H1 (cell line): Measurements from ENCODE around the gene SNX24. TPM values are rescaled to one million over a fixed set of nuclear protein-coding genes. Genes with fewer than 3 reads are reported as not detected.

Source experiments
- CTCF ChIA-PET: fragments of 300-600 bp; sonication (Branson Sonifier 250); formaldehyde crosslinking; loops from one replicate; lab custom pipeline; 2021; ENCODE audit not compliant: partially characterized antibody; lab: Charles Lee
- POLR2A ChIA-PET: fragments of 300-600 bp; sonication (Branson Sonifier 250); formaldehyde crosslinking; loops from one replicate; lab custom pipeline; 2021; ENCODE audit warnings: inconsistent platforms; ENCODE audit not compliant: partially characterized antibody; lab: Charles Lee
- DNase-seq, 2 experiments: peaks; one replicate each; pipeline versions ENCODE4 v3.0.0 to v3.0.0-alpha.2; 2010 to 2022; ENCODE audit warnings: low spot score in 2 of 2, low read depth in 1 of 2, mixed read lengths in 1 of 2
- FAIRE-seq: peaks from 2 replicates; lab custom pipeline; 2011; peaks lifted over from hg19 to GRCh38; lab: Jason Lieb, UNC
- H2AFZ ChIP-seq: 2 replicates; pipeline ENCODE4 v1.8.1; 2012; ENCODE audit warnings: low read length, inconsistent platforms
- H2AK5ac ChIP-seq: 2 replicates; pipeline ENCODE4 v1.6.1; 2013; ENCODE audit warnings: low read depth, low read length
- H2BK120ac ChIP-seq: replicated peaks from 2 replicates; pipeline ENCODE3; 2013; ENCODE audit warnings: low read depth, low read length, inconsistent platforms
- H2BK12ac ChIP-seq: 2 replicates; pipeline ENCODE4 v1.6.1; 2013; ENCODE audit warnings: low read depth, low read length
- H2BK15ac ChIP-seq: 2 replicates; pipeline ENCODE4 v1.6.1; 2013; ENCODE audit warnings: low read length
- H2BK20ac ChIP-seq: 2 replicates; pipeline ENCODE4 v1.6.1; 2013; ENCODE audit warnings: low read length
- H2BK5ac ChIP-seq: 2 replicates; pipeline ENCODE4 v1.6.1; 2013; ENCODE audit warnings: low read depth, low read length
- H3K14ac ChIP-seq: 2 replicates; pipeline ENCODE4 v1.6.1; 2013; ENCODE audit warnings: inconsistent platforms; ENCODE audit not compliant: insufficient read length
- H3K18ac ChIP-seq: 2 replicates; pipeline ENCODE4 v1.6.1; 2013; ENCODE audit warnings: low read length; ENCODE audit errors: extremely low read depth
- H3K23ac ChIP-seq: 2 replicates; pipeline ENCODE4 v1.6.1; 2013; ENCODE audit warnings: inconsistent platforms; ENCODE audit not compliant: insufficient read length
- H3K23me2 ChIP-seq: 2 replicates; pipeline ENCODE4 v1.6.1; 2013; ENCODE audit warnings: low read depth, low read length
- H3K27ac ChIP-seq: 2 replicates; pipeline ENCODE4 v1.6.1; 2011; ENCODE audit warnings: low read depth, low read length, inconsistent platforms
- H3K27me3 ChIP-seq, 4 experiments: replicated peaks in 1 of 4; 1 replicate in 1 of 4; 2 replicates in 3 of 4; pipeline versions ENCODE4 v1.6.1 to v1.8.1; 2011 to 2013; ENCODE audit warnings: low read length in 3 of 4, mild to moderate bottlenecking in 3 of 4, inconsistent platforms in 2 of 4, mixed read lengths in 2 of 4, moderate library complexity in 1 of 4; ENCODE audit not compliant: control insufficient read depth in 3 of 4, insufficient read depth in 3 of 4; ENCODE audit errors: extremely low read depth in 1 of 4
- H3K36me3 ChIP-seq, 4 experiments: 2 replicates each; pipeline versions ENCODE4 v1.6.1 to v1.8.1; 2011 to 2013; ENCODE audit warnings: mild to moderate bottlenecking in 4 of 4, low read length in 3 of 4, moderate library complexity in 2 of 4, control low read depth in 1 of 4, inconsistent platforms in 1 of 4; ENCODE audit not compliant: insufficient read depth in 4 of 4, control insufficient read depth in 2 of 4
- H3K4ac ChIP-seq: replicated peaks from 2 replicates; pipeline ENCODE3; 2013; ENCODE audit warnings: low read length, low read depth, mixed read lengths, inconsistent platforms; ENCODE audit not compliant: insufficient read length
- H3K4me1 ChIP-seq, 4 experiments: replicated peaks in 1 of 4; 1 replicate in 1 of 4; 2 replicates in 3 of 4; pipeline versions ENCODE4 v1.6.1 to v1.8.1; 2011 to 2013; ENCODE audit warnings: low read length in 3 of 4, inconsistent platforms in 2 of 4, mixed read lengths in 1 of 4; ENCODE audit not compliant: insufficient read depth in 4 of 4, control insufficient read depth in 3 of 4
- H3K4me2 ChIP-seq, 2 experiments: 2 replicates each; pipeline versions ENCODE4 v1.6.1 to v1.8.1; 2011 to 2013; ENCODE audit warnings: low read depth in 2 of 2, low read length in 2 of 2, control low read depth in 1 of 2, inconsistent platforms in 1 of 2, mild to moderate bottlenecking in 1 of 2; ENCODE audit not compliant: insufficient read depth in 1 of 2
- H3K4me3 ChIP-seq, 4 experiments: fragments of 200-600, 300-600 bp in 1 of 4; sonication (generic), shearing (Covaris generic), sonication (Bioruptor Twin) in 1 of 4; 2 replicates each; pipeline versions ENCODE4 v1.5.1 to v1.8.1; 2011 to 2016; ENCODE audit warnings: low read length in 4 of 4, low read depth in 3 of 4, control low read depth in 2 of 4, inconsistent platforms in 2 of 4, mild to moderate bottlenecking in 2 of 4, mixed read lengths in 1 of 4, moderate library complexity in 1 of 4; ENCODE audit not compliant: insufficient read depth in 2 of 4; ENCODE audit errors: extremely low read depth in 1 of 4
- H3K56ac ChIP-seq: replicated peaks from 2 replicates; pipeline ENCODE3; 2013; ENCODE audit warnings: low read depth, mild to moderate bottlenecking, mixed read lengths, low read length, inconsistent platforms; ENCODE audit not compliant: insufficient read length
- H3K79me1 ChIP-seq: 2 replicates; pipeline ENCODE4 v1.6.1; 2013; ENCODE audit warnings: low read depth, low read length, control low read depth
- H3K79me2 ChIP-seq, 2 experiments: 2 replicates each; pipeline versions ENCODE4 v1.6.1 to v1.8.1; 2012 to 2013; ENCODE audit warnings: low read length in 2 of 2, mild to moderate bottlenecking in 2 of 2, inconsistent platforms in 1 of 2; ENCODE audit not compliant: insufficient read depth in 2 of 2, control insufficient read depth in 1 of 2
- H3K9ac ChIP-seq, 4 experiments: replicated peaks in 1 of 4; 1 replicate in 1 of 4; 2 replicates in 3 of 4; pipeline versions ENCODE4 v1.6.1 to v1.8.1; 2011 to 2013; ENCODE audit warnings: low read depth in 3 of 4, low read length in 3 of 4, control low read depth in 2 of 4, mild to moderate bottlenecking in 2 of 4, moderate library complexity in 2 of 4, inconsistent platforms in 1 of 4; ENCODE audit errors: extremely low read depth in 1 of 4
- H3K9me3 ChIP-seq, 2 experiments: 2 replicates each; pipeline versions ENCODE4 v1.6.1 to v1.8.1; 2012 to 2013; ENCODE audit warnings: mild to moderate bottlenecking in 2 of 2, moderate library complexity in 2 of 2, control low read depth in 1 of 2, inconsistent platforms in 1 of 2, low read depth in 1 of 2, low read length in 1 of 2, mixed read lengths in 1 of 2; ENCODE audit not compliant: insufficient read depth in 2 of 2
- H4K20me1 ChIP-seq, 2 experiments: replicated peaks in 1 of 2; 2 replicates each; pipeline versions ENCODE3 to v1.8.1; 2011 to 2013; ENCODE audit warnings: inconsistent platforms in 2 of 2, low read length in 2 of 2, mild to moderate bottlenecking in 1 of 2; ENCODE audit not compliant: insufficient read depth in 2 of 2, control insufficient read depth in 1 of 2
- H4K5ac ChIP-seq: 2 replicates; pipeline ENCODE4 v1.6.1; 2013; ENCODE audit warnings: low read length, low read depth, mixed read lengths, inconsistent platforms; ENCODE audit not compliant: insufficient read length
- H4K8ac ChIP-seq: 2 replicates; pipeline ENCODE4 v1.8.0; 2013; ENCODE audit warnings: mild to moderate bottlenecking, moderate library complexity, low read length, inconsistent platforms; ENCODE audit not compliant: insufficient read depth; ENCODE audit errors: extremely low read depth
- H4K91ac ChIP-seq: replicated peaks from 2 replicates; pipeline ENCODE3; 2013; ENCODE audit warnings: low read length, mixed read lengths, inconsistent platforms; ENCODE audit not compliant: insufficient read length
- CREB1 ChIP-seq: IDR thresholded peaks from 2 replicates; pipeline ENCODE4 v1.6.1; 2012; ENCODE audit warnings: inconsistent platforms
- E2F6 ChIP-seq: IDR thresholded peaks from 2 replicates; pipeline ENCODE4 v1.6.1; 2012; ENCODE audit warnings: inconsistent platforms
- EZH2 ChIP-seq: fragments of 200-600 bp; sonication (generic); IDR thresholded peaks from 2 replicates; pipeline ENCODE4 v1.7.1; 2012; ENCODE audit warnings: low read depth, mild to moderate bottlenecking, moderate library complexity, low read length, inconsistent platforms; ENCODE audit not compliant: severe bottlenecking
- GABPA ChIP-seq: IDR thresholded peaks from 2 replicates; pipeline ENCODE4 v1.6.1; 2011; ENCODE audit warnings: mild to moderate bottlenecking, low read length, moderate library complexity, borderline replicate concordance; ENCODE audit not compliant: insufficient read depth
- HDAC2 ChIP-seq, 2 experiments: fragments of 300-600 bp in 1 of 2; sonication (generic) in 1 of 2; IDR thresholded peaks; 2 replicates each; pipeline ENCODE4 v1.6.1; 2011 to 2012; ENCODE audit warnings: low read depth in 2 of 2, low read length in 2 of 2, mild to moderate bottlenecking in 2 of 2, moderate library complexity in 2 of 2, borderline replicate concordance in 1 of 2, inconsistent platforms in 1 of 2
- NANOG ChIP-seq: IDR thresholded peaks from 2 replicates; pipeline ENCODE4 v1.6.1; 2011; ENCODE audit warnings: low read length, low read depth, mild to moderate bottlenecking, inconsistent platforms; ENCODE audit not compliant: insufficient read depth, poor library complexity, severe bottlenecking
- PHF8 ChIP-seq: fragments of 200-600 bp; sonication (generic); conservative IDR thresholded peaks from 2 replicates; pipeline ENCODE4 v1.7.1; 2012; ENCODE audit warnings: low read depth, mild to moderate bottlenecking, inconsistent platforms, low read length, moderate library complexity
- POLR2A ChIP-seq, 2 experiments: IDR thresholded peaks; 1 replicate in 1 of 2; 2 replicates in 1 of 2; pipeline ENCODE4 v1.6.1; 2011; ENCODE audit warnings: low read depth in 2 of 2, low read length in 2 of 2, mild to moderate bottlenecking in 2 of 2; ENCODE audit errors: control extremely low read depth in 1 of 2
- POLR2AphosphoS5 ChIP-seq: IDR thresholded peaks from 2 replicates; pipeline ENCODE4 v1.6.1; 2011; ENCODE audit warnings: low read depth, low read length
- RFX5 ChIP-seq: IDR thresholded peaks from 2 replicates; pipeline ENCODE4 v1.6.1; 2011; ENCODE audit warnings: low read depth, low read length, improper control_type of control experiment, borderline replicate concordance
- RXRA ChIP-seq: IDR thresholded peaks from 2 replicates; pipeline ENCODE4 v1.6.1; 2011; ENCODE audit warnings: low read depth, mild to moderate bottlenecking, low read length, moderate library complexity; ENCODE audit not compliant: insufficient read depth
- SAP30 ChIP-seq: fragments of 300-600 bp; sonication (generic); IDR thresholded peaks from 2 replicates; pipeline ENCODE4 v1.7.1; 2012; ENCODE audit warnings: low read length, moderate library complexity, mild to moderate bottlenecking, inconsistent platforms; ENCODE audit not compliant: insufficient read depth, insufficient replicate concordance
- polyA plus RNA-seq, 7 experiments: library from polyadenylated mRNA; depleted of rRNA in 3 of 7; stranded (reverse) in 5 of 7; unstranded in 2 of 7; fragments of >200 nt in 5 of 7; fragments of 200-250 nt in 2 of 7; gene quantifications; 1 replicate in 5 of 7; 2 replicates in 1 of 7; 4 replicates in 1 of 7; pipeline versions ENCODE4 v1.2.1 to v1.2.3, GENCODE V29; 2011 to 2013; ENCODE audit warnings: missing spikeins in 2 of 7, mixed read lengths in 2 of 7
- total RNA-seq: library from RNA; stranded (reverse); fragmentation: NEBNext Ultra II Directional; extraction: Animal tissue kit (Norgen Biotek cat#: 25700); gene quantifications from 2 replicates; pipeline ENCODE4 v1.2.1, GENCODE V29; 2021
- TF ChIP-seq, protein P1 (sequence below): IDR thresholded peaks from 2 replicates; pipeline ENCODE4 v1.6.1; 2011; ENCODE audit warnings: low read length, improper control_type of control experiment

The SNX24 gene
- total and polyA plus RNA-seq, 2 of the 8 experiments (the other 6 are each of a cell fraction or from before 2014, with no cell fraction given) = 7.3 to 14.3 TPM

DNA sequence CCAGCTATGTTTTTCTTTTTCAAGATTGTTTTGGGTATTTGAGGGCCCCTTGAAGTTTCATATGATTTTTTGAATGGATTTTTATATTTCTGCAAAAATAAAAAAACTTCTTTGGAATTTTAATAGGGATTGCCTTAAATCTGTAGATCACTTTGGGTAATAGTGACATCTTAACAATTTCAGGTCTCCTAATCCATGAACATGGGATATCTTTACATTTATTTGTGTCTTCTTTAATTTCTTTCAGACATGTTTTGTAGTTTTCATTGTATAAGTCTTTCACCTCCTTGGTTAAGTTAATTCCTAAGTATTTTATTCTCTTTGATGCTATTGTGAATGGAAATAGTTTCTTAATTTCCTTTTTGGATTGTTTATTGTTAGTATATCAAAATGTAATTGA, 112.0 kb downstream of the SNX24 start:
- no peak overlapping the region for H2BK120ac ChIP-seq
- ChIA-PET CTCF (interaction anchor here (0.7 kb wide), 1 partner anchor 127 kb away, joined by 3 read pairs; no protein-coding TSS in a partner anchor), POLR2A (no interaction called here)
- H2AFZ ChIP-seq = no peak overlapping the region
- H3K14ac ChIP-seq = no peak overlapping the region
- H3K9me3 ChIP-seq = 0 out of 4 replicates have a peak, but pooled peaks cover 0 to 2% of the 10 kb centered on the region in 2 experiments
- no peak for FAIRE-seq
- no peak overlapping the region for H3K9ac ChIP-seq
- H3K4me2 ChIP-seq = no peak overlapping the region
- no peak overlapping the region for H3K23ac ChIP-seq
- no peak overlapping the region for H3K4ac ChIP-seq
- no peaks in the 10 kb centered on the region for H3K23me2 ChIP-seq
- no peak overlapping the region for H3K18ac ChIP-seq
- H3K27ac ChIP-seq = no peak overlapping the region
- no peak overlapping the region for H2BK15ac ChIP-seq
- no peak for DNase-seq
- peaks cover 0 to 2% (median 0%) of the 10 kb centered on the region in 4 experiments; a peak in 1 of 7 replicates for H3K4me1 ChIP-seq
- H2BK12ac ChIP-seq = no peak overlapping the region
- H3K27me3 ChIP-seq = peaks cover 0 to 1% (median 0%) of the 10 kb centered on the region in 4 experiments; a peak in 1 of 7 replicates
- no peak overlapping the region for H3K4me3 ChIP-seq
- no peaks in the 10 kb centered on the region for H3K79me1 ChIP-seq
- no peak overlapping the region for H2AK5ac ChIP-seq
- H4K8ac ChIP-seq = no peak overlapping the region
- no peaks in the 10 kb centered on the region; a peak in 1 of 8 replicates for H3K36me3 ChIP-seq
- H2BK20ac ChIP-seq = no peak overlapping the region
- TF ChIP-seq EZH2 (no peak), PHF8 (no peak), CREB1 (no peak), RXRA (no peak), NANOG (no peak), HDAC2 (IDR thresholded peaks at IDR 0.05; ENCODE audit: borderline replicate concordance in 1 of 2, low read depth in 2 of 2, low read length in 2 of 2) (no peak), POLR2A (IDR thresholded peaks at IDR 0.05; ENCODE audit: control extremely low read depth in 1 of 2, low read depth in 2 of 2, low read length in 2 of 2) (no peak), E2F6 (no peak), GABPA (no peak), RFX5 (no peak), POLR2AphosphoS5 (no peak), SAP30 (no peak)
- TF ChIP-seq, protein P1, sequence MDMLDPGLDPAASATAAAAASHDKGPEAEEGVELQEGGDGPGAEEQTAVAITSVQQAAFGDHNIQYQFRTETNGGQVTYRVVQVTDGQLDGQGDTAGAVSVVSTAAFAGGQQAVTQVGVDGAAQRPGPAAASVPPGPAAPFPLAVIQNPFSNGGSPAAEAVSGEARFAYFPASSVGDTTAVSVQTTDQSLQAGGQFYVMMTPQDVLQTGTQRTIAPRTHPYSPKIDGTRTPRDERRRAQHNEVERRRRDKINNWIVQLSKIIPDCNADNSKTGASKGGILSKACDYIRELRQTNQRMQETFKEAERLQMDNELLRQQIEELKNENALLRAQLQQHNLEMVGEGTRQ = no peak
- H3K56ac ChIP-seq = no peak overlapping the region
- no peak overlapping the region for H2BK5ac ChIP-seq
- no peaks in the 10 kb centered on the region for H3K79me2 ChIP-seq
- no peaks in the 10 kb centered on the region for H4K20me1 ChIP-seq
- no peak overlapping the region for H4K91ac ChIP-seq
- no peak overlapping the region for H4K5ac ChIP-seq
